Measurements from ENCODE around the gene PBXIP1. TPM values are rescaled to one million over a fixed set of nuclear protein-coding genes. Genes with fewer than 3 reads are reported as not detected.

The PBXIP1 gene
- total and polyA plus RNA-seq, 2 of the 13 experiments (the other 11 are each of a cell fraction or from before 2014, with no cell fraction given) = 16.3 to 31.9 TPM

- TF ChIP-seq MYNN (CRISPR knock-in tag; IDR thresholded peaks at IDR 0.05; ENCODE audit: low read depth) = no peak
- TF ChIP-seq SIN3B (IDR thresholded peaks at IDR 0.05; ENCODE audit: low read length) = no peak
- TF ChIP-seq HBP1 (CRISPR knock-in tag; IDR thresholded peaks at IDR 0.05; ENCODE audit: low read depth) = peak; percentile 10; the same call in 1 of the 2 replicates
- 0 out of 2 replicates have a peak, but pooled peaks have one; percentile 60 for TF ChIP-seq ZFP90 (CRISPR knock-in tag; IDR thresholded peaks at IDR 0.05; ENCODE audit: borderline replicate concordance)
- no peak for TF ChIP-seq ZFP36 (IDR thresholded peaks at IDR 0.05; ENCODE audit: borderline replicate concordance, low read depth, low read length, partially characterized antibody)
- TF ChIP-seq ZNF253 (CRISPR knock-in tag; IDR thresholded peaks at IDR 0.05; ENCODE audit: borderline replicate concordance) = no peak
- TF ChIP-seq ZNF543 (CRISPR knock-in tag; IDR thresholded peaks at IDR 0.05) = no peak
- TF ChIP-seq IRF9 (CRISPR knock-in tag; IDR thresholded peaks at IDR 0.05; ENCODE audit: borderline replicate concordance) = no peak
- TF ChIP-seq ZNF124 (CRISPR knock-in tag; IDR thresholded peaks at IDR 0.05) = no peak
- 0 out of 2 replicates have a peak, but pooled peaks have one; percentile 72 for TF ChIP-seq ZNF557 (CRISPR knock-in tag; IDR thresholded peaks at IDR 0.05)
- TF ChIP-seq ZNF414 (CRISPR knock-in tag; IDR thresholded peaks at IDR 0.05) = peak; percentile 29; the same call in 1 of the 2 replicates
- TF ChIP-seq SMARCC2 (IDR thresholded peaks at IDR 0.05) = no peak
- no peak for TF ChIP-seq ZNF17 (CRISPR knock-in tag; IDR thresholded peaks at IDR 0.05)
- peak; percentile 77 for TF ChIP-seq PPARG (CRISPR knock-in tag; conservative IDR thresholded peaks at IDR 0.05)
- peak; percentile 87 for TF ChIP-seq ZNF362 (CRISPR knock-in tag; IDR thresholded peaks at IDR 0.05; ENCODE audit: borderline replicate concordance)
- peak; percentile 61 for TF ChIP-seq GATAD2A (CRISPR knock-in tag; IDR thresholded peaks at IDR 0.05)
- TF ChIP-seq PRDM4 (CRISPR knock-in tag; IDR thresholded peaks at IDR 0.05; ENCODE audit: borderline replicate concordance) = no peak
- TF ChIP-seq SATB2 (CRISPR knock-in tag; IDR thresholded peaks at IDR 0.05) = no peak
- TF ChIP-seq ONECUT2 (CRISPR knock-in tag; IDR thresholded peaks at IDR 0.05) = no peak
- TF ChIP-seq TCF7L2 (IDR thresholded peaks at IDR 0.05; ENCODE audit: low read depth, low read length) = no peak
- 0 out of 2 replicates have a peak, but pooled peaks have one; percentile 47 for TF ChIP-seq ZNF878 (CRISPR knock-in tag; IDR thresholded peaks at IDR 0.05)
Measured at GRCh38 chr1:154972517-154973343, 16.8 kb upstream of the PBXIP1 start (continued).
